ENCODE measurements around the gene RUNX2. TPM values are rescaled to one million over a fixed set of nuclear protein-coding genes. Genes with fewer than 3 reads are reported as not detected.

The RUNX2 gene
- total and polyA plus RNA-seq, 4 donors: 0.09 to 1.5 (median 0.75) TPM

DNA sequence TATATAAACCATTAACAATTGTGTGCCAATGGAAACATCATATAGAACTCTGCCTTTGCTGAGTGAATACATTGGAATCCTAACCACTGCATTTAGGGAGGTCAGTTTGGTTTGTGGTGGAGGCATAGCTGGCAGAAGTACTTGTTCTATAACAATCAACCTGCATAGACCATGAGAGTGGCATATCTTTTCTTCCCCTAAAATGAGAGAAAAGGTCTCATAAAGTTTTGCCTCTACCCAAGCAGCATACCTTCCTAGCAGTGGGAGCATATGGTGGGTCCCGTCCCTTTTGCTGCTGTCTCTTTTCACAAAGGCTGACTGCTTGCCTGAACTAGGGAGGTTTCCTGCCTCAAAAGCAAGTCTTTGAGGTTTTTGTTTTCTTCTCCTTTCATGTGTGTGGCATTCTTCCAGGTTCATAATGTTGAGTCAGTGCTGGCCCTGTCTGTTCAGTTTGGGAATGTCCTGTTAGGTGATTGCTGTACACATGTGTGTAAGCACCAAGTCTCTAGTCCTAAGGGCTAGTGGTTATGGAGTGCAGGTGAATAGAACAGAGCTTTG is 110.8 kb downstream of the RUNX2 start:
- no peaks in the 10 kb centered on the region for H3K27me3 ChIP-seq (ENCODE audit: control insufficient read depth in 4 of 4, insufficient read depth in 4 of 4, low read length in 3 of 4)
- H3K9ac ChIP-seq (ENCODE audit: low read depth in 1 of 2, low read length in 2 of 2): no peak overlapping the region
- H3K36me3 ChIP-seq (ENCODE audit: control insufficient read depth in 4 of 4, insufficient read depth in 3 of 4, low read depth in 1 of 4, low read length in 3 of 4): no peaks in the 10 kb centered on the region
- no peaks in the 10 kb centered on the region for H3K9me3 ChIP-seq (ENCODE audit: control insufficient read depth in 4 of 4, low read length in 3 of 4)
- no peak for DNase-seq (ENCODE audit: low spot score)
- H3K4me1 ChIP-seq (ENCODE audit: control insufficient read depth in 4 of 4, insufficient read depth in 4 of 4, low read length in 3 of 4): no peaks in the 10 kb centered on the region
- no peak overlapping the region for H3K4me3 ChIP-seq (ENCODE audit: low read depth in 1 of 3, low read length in 3 of 3)
- 96% methylated on average over 1 of the region's 1 CpG for WGBS
- no peak overlapping the region for H3K27ac ChIP-seq (ENCODE audit: low read depth in 1 of 2, low read length in 2 of 2)
- TF ChIP-seq YY1 (IDR thresholded peaks at IDR 0.05): no peak
- TF ChIP-seq HNF4G (IDR thresholded peaks at IDR 0.05): no peak
- no peak for TF ChIP-seq RAD21 (IDR thresholded peaks at IDR 0.05)
- TF ChIP-seq FOXA1 (IDR thresholded peaks at IDR 0.05): no peak
- TF ChIP-seq, protein P1, sequence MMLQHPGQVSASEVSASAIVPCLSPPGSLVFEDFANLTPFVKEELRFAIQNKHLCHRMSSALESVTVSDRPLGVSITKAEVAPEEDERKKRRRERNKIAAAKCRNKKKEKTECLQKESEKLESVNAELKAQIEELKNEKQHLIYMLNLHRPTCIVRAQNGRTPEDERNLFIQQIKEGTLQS (IDR thresholded peaks at IDR 0.05): no peak
- TF ChIP-seq HNF4A (conservative IDR thresholded peaks at IDR 0.05): no peak
- no peak for TF ChIP-seq JUND (IDR thresholded peaks at IDR 0.05)
- TF ChIP-seq, protein P2, sequence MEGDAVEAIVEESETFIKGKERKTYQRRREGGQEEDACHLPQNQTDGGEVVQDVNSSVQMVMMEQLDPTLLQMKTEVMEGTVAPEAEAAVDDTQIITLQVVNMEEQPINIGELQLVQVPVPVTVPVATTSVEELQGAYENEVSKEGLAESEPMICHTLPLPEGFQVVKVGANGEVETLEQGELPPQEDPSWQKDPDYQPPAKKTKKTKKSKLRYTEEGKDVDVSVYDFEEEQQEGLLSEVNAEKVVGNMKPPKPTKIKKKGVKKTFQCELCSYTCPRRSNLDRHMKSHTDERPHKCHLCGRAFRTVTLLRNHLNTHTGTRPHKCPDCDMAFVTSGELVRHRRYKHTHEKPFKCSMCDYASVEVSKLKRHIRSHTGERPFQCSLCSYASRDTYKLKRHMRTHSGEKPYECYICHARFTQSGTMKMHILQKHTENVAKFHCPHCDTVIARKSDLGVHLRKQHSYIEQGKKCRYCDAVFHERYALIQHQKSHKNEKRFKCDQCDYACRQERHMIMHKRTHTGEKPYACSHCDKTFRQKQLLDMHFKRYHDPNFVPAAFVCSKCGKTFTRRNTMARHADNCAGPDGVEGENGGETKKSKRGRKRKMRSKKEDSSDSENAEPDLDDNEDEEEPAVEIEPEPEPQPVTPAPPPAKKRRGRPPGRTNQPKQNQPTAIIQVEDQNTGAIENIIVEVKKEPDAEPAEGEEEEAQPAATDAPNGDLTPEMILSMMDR (IDR thresholded peaks at IDR 0.05; ENCODE audit: low read depth, low read length, missing input control): no peak
- no peak for TF ChIP-seq REST (IDR thresholded peaks at IDR 0.05)
- TF ChIP-seq RXRA (IDR thresholded peaks at IDR 0.05): no peak
- no peak for TF ChIP-seq TAF1 (conservative IDR thresholded peaks at IDR 0.05)
- TF ChIP-seq EGR1 (IDR thresholded peaks at IDR 0.05; ENCODE audit: low read depth in 2 of 2): no peak
- TF ChIP-seq, protein P3, sequence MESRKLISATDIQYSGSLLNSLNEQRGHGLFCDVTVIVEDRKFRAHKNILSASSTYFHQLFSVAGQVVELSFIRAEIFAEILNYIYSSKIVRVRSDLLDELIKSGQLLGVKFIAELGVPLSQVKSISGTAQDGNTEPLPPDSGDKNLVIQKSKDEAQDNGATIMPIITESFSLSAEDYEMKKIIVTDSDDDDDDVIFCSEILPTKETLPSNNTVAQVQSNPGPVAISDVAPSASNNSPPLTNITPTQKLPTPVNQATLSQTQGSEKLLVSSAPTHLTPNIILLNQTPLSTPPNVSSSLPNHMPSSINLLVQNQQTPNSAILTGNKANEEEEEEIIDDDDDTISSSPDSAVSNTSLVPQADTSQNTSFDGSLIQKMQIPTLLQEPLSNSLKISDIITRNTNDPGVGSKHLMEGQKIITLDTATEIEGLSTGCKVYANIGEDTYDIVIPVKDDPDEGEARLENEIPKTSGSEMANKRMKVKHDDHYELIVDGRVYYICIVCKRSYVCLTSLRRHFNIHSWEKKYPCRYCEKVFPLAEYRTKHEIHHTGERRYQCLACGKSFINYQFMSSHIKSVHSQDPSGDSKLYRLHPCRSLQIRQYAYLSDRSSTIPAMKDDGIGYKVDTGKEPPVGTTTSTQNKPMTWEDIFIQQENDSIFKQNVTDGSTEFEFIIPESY (IDR thresholded peaks at IDR 0.05): no peak
- TF ChIP-seq, protein P4, sequence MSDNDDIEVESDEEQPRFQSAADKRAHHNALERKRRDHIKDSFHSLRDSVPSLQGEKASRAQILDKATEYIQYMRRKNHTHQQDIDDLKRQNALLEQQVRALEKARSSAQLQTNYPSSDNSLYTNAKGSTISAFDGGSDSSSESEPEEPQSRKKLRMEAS (IDR thresholded peaks at IDR 0.05): no peak
- no peak for TF ChIP-seq GABPA (IDR thresholded peaks at IDR 0.05 in 1 of 2, conservative IDR thresholded peaks at IDR 0.05 in 1 of 2)
- no peak for TF ChIP-seq SP1 (IDR thresholded peaks at IDR 0.05)
- no peak for TF ChIP-seq NR2F2 (IDR thresholded peaks at IDR 0.05)
- TF ChIP-seq FOXA2 (IDR thresholded peaks at IDR 0.05): no peak

All from liver (tissue), 9 donors.